NCI-H146 (cell line): ENCODE measurements around the gene CDH1.
"Not testable (repeated sequence)": the region's sequence is repeated elsewhere in the genome, so short reads cannot be mapped to it uniquely, and the experiment has no call there.

ENCODE experiments used
- DNase-seq: peaks from one replicate; lab custom pipeline; 2025; lab: John Stamatoyannopoulos, UW

CDH1 gene

GRCh38 chr16:68762996-68763756 is 26.1 kb downstream of the CDH1 start:
- DNase-seq: no peak

GRCh38 chr16:68764862-68765261 is 27.8 kb downstream of the CDH1 start:
- no peak for DNase-seq

- no peak for DNase-seq
Observed at GRCh38 chr16:68767581-68767980, 30.5 kb downstream of the CDH1 start.

GRCh38 chr16:68768175-68768574 is 31.1 kb downstream of the CDH1 start:
- no peak for DNase-seq

- no peak for DNase-seq
Observed at GRCh38 chr16:68768771-68769170, 31.7 kb downstream of the CDH1 start.

- DNase-seq: no peak
Observed at GRCh38 chr16:68770671-68771070, 33.6 kb downstream of the CDH1 start.

GRCh38 chr16:68772030-68772681 is 35.1 kb downstream of the CDH1 start:
- no peak for DNase-seq

GRCh38 chr16:68772871-68773270 is 35.8 kb downstream of the CDH1 start:
- DNase-seq: no peak

GRCh38 chr16:68774982-68775634 is 38.0 kb downstream of the CDH1 start:
- DNase-seq: no peak

- no peak for DNase-seq
Observed at GRCh38 chr16:68776821-68777485, 39.9 kb downstream of the CDH1 start.

- peak; percentile 82 for DNase-seq
Observed at GRCh38 chr16:68778551-68779231, 41.6 kb downstream of the CDH1 start.

- DNase-seq: peak; percentile 37
Observed at GRCh38 chr16:68779891-68780290, 42.8 kb downstream of the CDH1 start.

GRCh38 chr16:68781784-68782183 is 44.7 kb downstream of the CDH1 start:
- no peak for DNase-seq

GRCh38 chr16:68782198-68783174 is 45.4 kb downstream of the CDH1 start:
- DNase-seq: no peak

- no peak for DNase-seq
Observed at GRCh38 chr16:68784226-68784625, 47.1 kb downstream of the CDH1 start.

GRCh38 chr16:68784721-68785120 is 47.6 kb downstream of the CDH1 start:
- no peak for DNase-seq

- no peak for DNase-seq
Observed at GRCh38 chr16:68785715-68786114, 48.6 kb downstream of the CDH1 start.

- DNase-seq: peak; percentile 71
Observed at GRCh38 chr16:68786685-68787418, 49.8 kb downstream of the CDH1 start.

- not testable (repeated sequence) for DNase-seq
Observed at GRCh38 chr16:68787419-68787807, 50.3 kb downstream of the CDH1 start.

GRCh38 chr16:68790130-68790761 is 53.2 kb downstream of the CDH1 start:
- DNase-seq: no peak
